Measurements from ENCODE around the gene ZSCAN5A. TPM values are rescaled to one million over a fixed set of nuclear protein-coding genes. Genes with fewer than 3 reads are reported as not detected.

The ZSCAN5A gene
- total RNA-seq, 4 donors from 2014 or later, result 5.1 to 21.3 (median 10.1) TPM

- WGBS, 2 donors, result 88% methylated on average over 8 of the region's 8 CpGs
- H3K27me3 ChIP-seq, result no peaks in the 10 kb centered on the region
- H3K9me3 ChIP-seq, result peaks cover 0 to 4% (median 0%) of the 10 kb centered on the region in 4 donors
- TF ChIP-seq POLR2A (IDR thresholded peaks at IDR 0.05) (no peak), CTCF (IDR thresholded peaks at IDR 0.05) (no peak), EP300 (IDR thresholded peaks at IDR 0.05) (no peak)
- no peaks in the 10 kb centered on the region for H3K36me3 ChIP-seq
- H3K4me3 ChIP-seq, result no peak overlapping the region
- H3K27ac ChIP-seq, result no peak overlapping the region
- DNase-seq (ENCODE audit: low spot score in 2 of 2), result no peak
- H3K4me1 ChIP-seq, result no peaks in the 10 kb centered on the region
Observed at GRCh38 chr19:56321254-56321988, 6.8 kb upstream of the ZSCAN5A start.

GRCh38 chr19:56319991-56320390 is 5.4 kb upstream of the ZSCAN5A start:
- Histone ChIP-seq H3K4me1 (peaks cover 0 to 8% (median 3%) of the 10 kb centered on the region in 4 donors), H3K36me3 (no peaks in the 10 kb centered on the region), H3K9me3 (no peaks in the 10 kb centered on the region), H3K4me3 (no peak overlapping the region), H3K27me3 (no peaks in the 10 kb centered on the region), H3K27ac (no peak overlapping the region)
- no peak for TF ChIP-seq EP300 (IDR thresholded peaks at IDR 0.05)
- no peak for DNase-seq (ENCODE audit: low spot score in 2 of 2)
- WGBS, 2 donors, result 87 to 91% methylated on average over 3 of the region's 3 CpGs

- TF ChIP-seq POLR2A (IDR thresholded peaks at IDR 0.05) (no peak), CTCF (IDR thresholded peaks at IDR 0.05) (no peak), EP300 (IDR thresholded peaks at IDR 0.05) (no peak)
- no peak overlapping the region for H3K4me3 ChIP-seq
- no peaks in the 10 kb centered on the region for H3K27me3 ChIP-seq
- peaks cover 0 to under 1% (median 0%) of the 10 kb centered on the region in 3 donors for H3K36me3 ChIP-seq
- no peaks in the 10 kb centered on the region for H3K9me3 ChIP-seq
- H3K4me1 ChIP-seq, result peaks cover 0 to 17% (median 3%) of the 10 kb centered on the region in 4 donors
- DNase-seq (ENCODE audit: low spot score in 2 of 2), result no peak
- WGBS, 2 donors, result 40 to 52% methylated on average over 2 of the region's 2 CpGs
- H3K27ac ChIP-seq, result no peak overlapping the region
Observed at GRCh38 chr19:56317749-56318148, 3.1 kb upstream of the ZSCAN5A start.

- TF ChIP-seq EP300 (IDR thresholded peaks at IDR 0.05) (no peak), CTCF (IDR thresholded peaks at IDR 0.05) (no peak), POLR2A (IDR thresholded peaks at IDR 0.05) (no peak)
- Histone ChIP-seq H3K27ac (no peak overlapping the region), H3K9me3 (no peaks in the 10 kb centered on the region), H3K27me3 (no peaks in the 10 kb centered on the region), H3K4me3 (no peak overlapping the region), H3K4me1 (peaks cover 0 to 17% (median 3%) of the 10 kb centered on the region in 4 donors), H3K36me3 (peaks cover 0 to 8% (median 0%) of the 10 kb centered on the region in 3 donors)
- DNase-seq (ENCODE audit: low spot score in 2 of 2), result no peak
- 90 to 96% methylated on average over 5 of the region's 5 CpGs for WGBS, 2 donors
Observed at GRCh38 chr19:56316728-56317127, 2.1 kb upstream of the ZSCAN5A start.

- WGBS, 2 donors, result 2 to 3% methylated on average over 30 to 31 of the region's 37 CpGs
- peak; percentile 88 to 96 for DNase-seq (ENCODE audit: low spot score in 2 of 2)
- peak overlapping the region; percentile 46 to 75 (median 66) for H3K4me3 ChIP-seq
Observed at GRCh38 chr19:56315077-56315828, 614 bp upstream of the ZSCAN5A start.

More at GRCh38 chr19:56315077-56315828, 614 bp upstream of the ZSCAN5A start:
- H3K4me1 ChIP-seq, result peaks cover 0 to 17% (median 3%) of the 10 kb centered on the region in 4 donors
- H3K36me3 ChIP-seq, result peaks cover 0 to 20% (median 0%) of the 10 kb centered on the region in 3 donors
- TF ChIP-seq CTCF (IDR thresholded peaks at IDR 0.05), result no peak
- peak; percentile 28 to 40 for TF ChIP-seq EP300 (IDR thresholded peaks at IDR 0.05)
- TF ChIP-seq POLR2A (IDR thresholded peaks at IDR 0.05), result peak; percentile 42 to 46
- H3K9me3 ChIP-seq, result no peaks in the 10 kb centered on the region
- H3K27me3 ChIP-seq, result no peaks in the 10 kb centered on the region
- peak overlapping the region; percentile 94 to 99 (median 98) for H3K27ac ChIP-seq

Measured in tibial nerve (tissue), 4 donors.